Measurements from ENCODE around the gene MTRR.
"Not testable (repeated sequence)": the region's sequence is repeated elsewhere in the genome, so short reads cannot be mapped to it uniquely, and the experiment has no call there.

Gene MTRR

DNA sequence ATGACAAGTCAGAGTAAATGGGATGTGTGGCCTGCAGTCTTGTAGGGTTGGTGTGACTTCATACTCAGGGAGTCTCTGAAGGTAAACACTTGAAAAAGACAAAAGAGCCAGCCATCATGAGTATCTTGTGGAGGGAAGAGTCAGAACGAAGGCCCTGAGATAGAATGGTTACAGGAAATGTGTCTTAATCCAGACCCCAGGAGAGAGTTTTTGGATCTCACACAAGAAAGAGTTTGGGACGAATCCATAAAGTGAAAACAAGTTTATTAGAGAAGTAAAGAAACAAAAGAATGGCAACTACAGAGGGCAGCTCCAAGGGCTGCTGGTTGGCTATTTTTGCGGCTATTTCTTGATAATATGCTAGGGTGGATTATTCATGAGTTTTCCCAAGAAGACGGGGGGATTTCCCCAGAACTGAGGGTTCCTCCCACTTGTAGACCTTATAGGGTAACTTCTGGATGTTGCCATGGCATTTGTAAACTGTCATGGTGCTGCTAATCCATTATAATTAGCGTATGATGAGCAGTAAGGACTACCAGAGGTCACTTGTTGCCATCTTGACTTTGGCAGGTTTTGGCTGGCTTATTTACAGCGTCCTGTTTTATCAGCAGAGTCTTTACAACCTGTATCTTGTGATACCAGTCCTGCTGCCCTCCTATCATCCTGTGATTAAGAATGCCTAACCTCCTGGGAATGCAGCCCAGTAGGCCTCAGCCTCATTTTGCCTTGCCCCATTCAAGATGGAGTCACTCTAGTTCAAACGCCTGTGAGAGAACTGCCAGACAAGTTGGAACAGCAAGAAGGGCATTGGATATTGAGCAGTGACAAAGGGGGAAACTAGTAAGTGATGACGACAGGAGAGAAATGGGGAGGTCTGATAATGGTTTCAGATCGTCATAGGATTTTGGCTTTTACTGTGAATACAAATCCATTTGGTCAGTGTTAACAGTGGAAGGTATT is 34.0 kb downstream of the MTRR start:
- DNase-seq: no peak

DNA sequence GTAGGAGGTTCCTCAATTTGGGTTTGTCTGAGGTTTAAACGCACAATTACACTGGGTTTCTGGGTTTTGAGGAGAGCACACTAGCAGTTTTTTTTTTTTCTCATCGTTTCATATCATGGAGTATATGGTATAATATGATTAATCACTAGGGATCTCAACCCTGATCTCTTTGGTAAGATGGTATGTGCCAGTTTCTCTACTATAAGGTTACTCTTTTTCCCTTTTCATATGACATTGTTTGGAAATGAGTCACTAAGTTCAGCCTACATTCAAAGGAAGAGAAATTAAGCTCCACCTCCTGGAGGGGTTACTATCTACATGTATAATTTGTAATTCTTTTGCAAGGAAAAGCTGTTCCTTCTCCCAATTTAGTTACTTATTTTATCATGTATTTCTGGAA is 35.2 kb downstream of the MTRR start:
- DNase-seq: no peak

DNA sequence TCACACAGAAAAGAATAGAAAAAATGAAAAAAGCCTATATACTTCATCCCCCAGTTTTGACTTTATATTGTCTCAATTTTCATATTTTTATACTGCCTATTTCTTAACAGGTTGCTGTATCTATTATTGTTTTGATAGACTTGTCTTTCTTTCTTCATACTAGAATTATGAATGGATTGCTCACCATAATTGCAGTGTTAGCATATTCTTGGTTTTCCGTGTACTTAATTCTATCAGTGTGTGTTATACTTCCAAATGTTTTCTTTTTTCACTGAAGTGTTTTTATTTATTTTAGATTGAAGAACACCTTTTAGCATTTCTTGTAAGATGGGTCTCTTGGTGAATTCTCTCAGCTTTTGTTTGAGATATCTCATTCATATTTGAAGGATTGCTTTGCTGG is 38.7 kb downstream of the MTRR start:
- DNase-seq: no peak

DNA sequence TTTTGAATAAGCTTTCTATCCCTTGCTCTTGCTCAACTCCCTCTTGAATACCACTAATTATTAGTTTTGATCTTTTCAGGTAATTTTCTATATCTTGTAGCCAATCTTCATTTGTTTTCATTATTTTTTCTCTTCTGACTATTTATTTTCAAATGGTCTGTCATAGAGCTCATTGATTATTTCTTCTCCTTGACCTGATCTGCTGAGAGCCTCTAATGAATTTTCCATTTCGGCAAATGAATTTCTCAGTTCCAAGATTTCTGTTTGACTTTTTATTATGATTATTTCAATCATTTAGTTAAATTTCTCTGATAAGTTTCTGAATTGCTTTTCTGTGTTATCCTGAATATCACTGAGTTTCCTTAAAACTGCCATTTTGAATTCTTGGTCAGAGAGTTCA is 39.4 kb downstream of the MTRR start:
- no peak for DNase-seq

DNA sequence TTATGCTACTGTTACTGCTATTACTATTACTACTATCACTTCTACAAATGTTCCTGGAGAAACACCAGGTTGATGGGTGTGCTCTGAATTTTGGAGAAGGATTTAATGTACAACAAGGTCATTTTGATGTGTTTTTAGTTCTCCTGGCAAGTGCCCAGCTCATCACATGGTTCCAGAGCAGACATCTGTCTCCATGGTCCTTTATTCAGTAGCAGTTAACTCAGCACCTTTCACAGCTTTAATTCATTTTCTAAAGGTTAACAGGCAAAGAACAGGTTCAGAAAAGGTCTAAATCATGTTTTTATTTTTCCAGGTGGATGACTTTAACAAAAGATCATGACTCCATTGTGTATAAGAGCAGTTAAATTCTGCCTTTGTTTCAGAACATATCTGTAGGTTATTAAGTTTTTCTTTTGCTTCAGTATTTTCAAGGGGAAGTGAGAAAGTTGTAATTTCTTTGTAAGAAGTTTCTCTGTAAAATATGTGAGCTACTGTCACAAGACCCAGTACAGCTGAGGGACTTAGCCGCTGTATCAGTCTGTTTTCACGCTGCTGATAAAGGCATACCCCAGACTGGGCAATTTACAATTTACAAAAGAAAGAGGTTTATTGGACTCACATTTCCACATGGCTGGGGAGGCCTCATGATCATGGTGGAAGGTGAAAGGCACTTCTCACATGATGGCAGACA is 41.9 kb downstream of the MTRR start:
- DNase-seq: no peak

DNA sequence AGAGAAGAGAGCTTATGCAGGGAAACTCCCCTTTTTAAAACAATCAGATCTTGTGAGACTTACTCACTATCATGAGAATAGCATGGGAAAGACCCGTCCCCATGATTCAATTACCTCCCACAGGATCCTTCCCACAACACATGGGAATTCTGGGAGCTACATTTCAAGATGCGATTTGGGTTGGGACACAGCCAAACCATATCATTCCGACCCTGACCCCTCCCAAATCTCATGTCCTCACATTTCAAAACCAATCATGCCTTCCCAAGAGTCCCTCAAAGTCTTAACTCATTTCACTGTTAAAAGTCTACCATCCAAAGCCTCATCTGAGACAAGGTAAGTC is 42.5 kb downstream of the MTRR start:
- not testable (repeated sequence) for DNase-seq

DNA sequence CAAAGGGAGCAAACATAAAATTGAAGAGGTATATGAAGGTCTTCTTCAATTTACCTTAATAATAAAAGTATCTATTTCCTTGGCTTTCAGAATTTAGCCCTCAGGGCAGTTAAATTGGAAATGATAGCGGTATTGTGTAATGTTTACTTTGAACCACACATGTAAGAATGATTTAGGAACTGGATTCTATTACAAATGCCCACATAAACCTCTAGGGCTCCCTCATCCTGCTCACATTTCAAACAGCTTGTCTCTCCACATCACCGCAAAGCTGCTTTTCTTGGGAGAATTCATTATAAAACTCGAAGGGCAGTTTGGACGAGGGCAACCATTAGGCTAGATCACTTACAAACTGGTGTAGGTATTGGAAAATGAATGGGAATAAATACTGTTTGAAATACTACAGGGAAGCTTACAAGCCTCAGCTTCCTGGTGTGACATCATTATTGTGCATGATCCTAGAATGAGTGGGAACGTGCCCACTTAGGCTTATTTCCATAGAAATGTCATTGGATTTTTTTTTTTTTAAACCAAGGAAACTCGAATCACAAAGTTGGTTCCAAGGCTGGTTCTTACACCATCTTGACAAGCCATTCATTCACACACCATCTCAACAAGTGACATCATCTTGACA is 47.3 kb downstream of the MTRR start:
- no peak for DNase-seq

DNA sequence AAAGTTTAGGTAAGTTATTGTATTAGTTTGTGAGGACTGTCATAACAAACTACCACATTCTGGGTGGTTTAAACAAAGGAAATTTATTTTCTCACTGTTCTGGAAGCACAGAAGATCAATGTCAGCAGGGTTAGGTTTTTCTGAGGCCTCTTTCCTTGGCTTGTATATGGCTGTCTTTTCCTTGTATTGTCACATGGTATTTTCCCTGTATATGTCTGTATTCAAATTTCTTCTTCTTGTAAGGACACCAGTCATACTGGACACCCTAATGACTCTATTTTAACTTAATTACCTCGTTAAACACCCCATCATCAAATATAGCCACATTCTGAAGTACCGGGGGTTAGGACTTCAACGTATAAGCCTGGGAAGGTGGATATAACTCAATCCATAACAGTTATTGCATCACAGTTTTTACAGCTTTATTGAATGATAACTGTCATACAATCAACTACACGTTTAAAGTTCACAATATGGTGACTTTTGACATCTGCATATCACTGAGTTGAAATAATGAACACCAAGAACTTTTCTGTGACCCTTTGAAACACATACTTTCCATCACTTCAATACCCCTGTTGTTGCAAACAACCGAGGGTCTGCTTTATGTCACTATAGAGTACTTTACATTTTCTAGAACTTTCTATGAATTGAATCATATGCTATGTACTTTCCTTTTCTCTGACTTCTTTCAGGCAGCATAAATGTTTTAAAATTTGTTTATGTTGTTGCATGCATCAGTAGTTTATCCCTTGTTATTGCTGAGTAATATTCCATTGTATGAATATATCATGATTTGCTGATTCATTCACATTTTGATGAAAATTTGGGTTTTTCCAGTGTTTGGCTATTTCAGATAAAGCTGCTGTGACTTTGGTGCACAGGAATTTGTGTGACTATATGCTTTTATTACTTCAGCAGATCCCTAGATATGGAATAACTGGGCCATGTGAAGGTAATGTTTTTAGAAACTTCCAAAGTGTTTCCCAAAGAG is 48.5 kb downstream of the MTRR start:
- no peak for DNase-seq

DNA sequence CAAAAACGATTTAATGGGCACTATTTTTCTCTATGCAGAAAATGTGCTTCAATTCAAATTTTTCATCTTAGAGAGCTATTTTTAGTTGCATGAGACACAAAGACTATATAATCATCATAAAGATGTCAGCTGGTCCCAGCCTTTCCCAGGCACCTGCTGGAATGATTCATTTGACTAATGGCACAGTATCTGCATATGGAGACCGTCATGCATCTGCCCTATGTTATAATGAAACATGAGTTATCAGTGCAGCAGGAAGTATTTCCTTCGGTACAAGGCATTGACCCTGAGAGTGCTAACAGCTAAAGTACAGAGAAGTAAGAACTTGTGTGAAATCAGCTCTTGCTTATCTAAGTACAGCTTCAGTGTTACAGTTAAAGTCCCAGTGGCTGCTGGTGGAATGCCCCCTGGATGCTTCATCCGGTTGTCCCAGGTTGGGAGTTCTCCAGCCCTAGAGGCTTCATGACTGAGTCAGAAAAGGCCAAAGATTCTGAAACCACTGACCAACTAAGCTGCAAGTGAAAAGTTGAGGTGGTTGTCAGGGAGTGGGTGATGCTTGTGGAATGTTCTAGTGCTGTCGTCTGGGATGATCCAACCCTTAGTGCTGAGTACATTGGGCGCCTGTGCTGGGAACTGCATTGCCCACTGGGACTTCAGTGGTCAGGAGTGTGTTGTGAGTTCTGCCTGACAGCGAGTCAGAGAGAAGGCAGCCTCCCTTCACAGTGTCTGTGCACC is 57.2 kb downstream of the MTRR start:
- DNase-seq: peak; percentile 17

DNA sequence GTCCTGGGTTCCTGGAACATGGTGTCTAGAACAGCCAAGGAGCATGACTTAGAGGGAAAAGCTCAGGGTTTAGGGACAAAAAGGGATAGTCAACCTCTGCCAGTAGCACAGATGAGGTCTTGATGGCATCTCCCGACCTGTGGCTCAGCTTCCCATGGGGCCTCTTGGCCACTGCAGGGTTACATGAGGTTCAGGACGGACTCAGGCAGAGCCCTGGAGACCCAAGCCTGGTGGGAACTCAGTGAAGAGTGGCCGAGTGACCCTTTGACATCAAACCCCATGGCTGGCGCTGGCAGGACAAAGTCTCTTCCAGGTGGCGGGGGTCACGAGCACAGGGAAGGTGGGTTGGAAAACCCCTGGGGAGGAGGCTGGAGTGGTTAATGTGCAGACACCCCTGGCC is 57.8 kb downstream of the MTRR start:
- DNase-seq: no peak

DNA sequence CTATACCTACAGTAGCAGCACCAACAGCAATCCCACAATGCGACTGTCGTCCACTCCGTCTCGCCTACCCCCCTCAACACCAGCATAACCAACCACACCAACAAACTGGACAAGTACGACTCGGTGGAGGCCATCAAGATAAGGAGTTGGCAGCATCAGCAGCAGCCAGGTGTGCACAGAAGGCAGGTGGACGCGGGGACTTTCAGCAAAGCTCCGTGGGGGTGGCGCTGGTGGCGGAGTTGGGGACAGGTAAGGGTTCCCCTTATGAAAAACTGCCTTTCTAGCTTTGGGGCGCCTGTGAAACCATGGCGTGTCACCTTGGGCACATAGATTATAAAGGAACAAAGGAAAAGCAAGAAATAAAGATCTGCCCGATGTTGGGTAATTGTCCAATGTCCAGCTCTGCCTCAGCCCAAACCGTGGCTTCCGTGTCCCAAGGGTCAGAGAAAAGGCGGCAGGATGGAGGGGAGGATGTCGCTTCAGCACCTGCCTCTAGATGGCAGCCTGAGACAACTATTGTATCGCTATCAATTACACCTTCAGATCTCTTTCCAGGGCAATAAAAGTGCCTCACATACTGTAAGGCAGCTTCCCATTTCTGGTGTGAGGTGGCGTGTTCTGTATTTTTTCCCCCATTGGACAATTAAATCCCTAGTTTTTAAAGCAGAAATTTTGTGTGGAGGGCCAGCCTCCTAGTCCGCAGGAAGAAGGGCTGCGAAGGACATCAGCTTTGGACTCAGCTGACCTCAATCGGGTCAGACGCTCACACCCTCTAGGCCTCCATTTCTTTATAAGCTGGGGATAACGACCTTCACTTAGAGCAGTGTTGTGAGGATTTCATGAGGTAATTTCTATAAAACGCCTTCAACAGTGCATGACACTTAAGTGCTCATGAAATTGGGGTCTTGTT is 58.8 kb downstream of the MTRR start:
- no peak for DNase-seq

DNA sequence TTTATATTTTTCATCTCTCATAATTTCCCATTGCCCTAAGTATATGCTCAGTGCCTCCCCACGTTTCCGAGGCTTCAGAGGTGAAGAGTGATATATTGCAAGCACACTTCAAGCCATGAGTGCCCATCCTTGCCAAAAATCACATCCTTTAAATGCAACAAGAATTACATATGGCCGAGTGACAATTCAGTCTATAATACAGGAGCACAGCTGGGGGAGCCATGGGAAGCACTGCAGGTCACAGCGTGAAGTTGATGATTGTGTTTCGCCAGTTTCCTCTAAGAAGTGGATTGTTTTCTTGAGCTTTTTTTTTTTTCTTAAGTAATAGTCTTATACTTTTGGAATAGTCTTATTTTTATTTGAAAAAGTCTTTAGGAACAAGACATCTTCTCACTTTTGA is 61.1 kb downstream of the MTRR start:
- DNase-seq: no peak

DNA sequence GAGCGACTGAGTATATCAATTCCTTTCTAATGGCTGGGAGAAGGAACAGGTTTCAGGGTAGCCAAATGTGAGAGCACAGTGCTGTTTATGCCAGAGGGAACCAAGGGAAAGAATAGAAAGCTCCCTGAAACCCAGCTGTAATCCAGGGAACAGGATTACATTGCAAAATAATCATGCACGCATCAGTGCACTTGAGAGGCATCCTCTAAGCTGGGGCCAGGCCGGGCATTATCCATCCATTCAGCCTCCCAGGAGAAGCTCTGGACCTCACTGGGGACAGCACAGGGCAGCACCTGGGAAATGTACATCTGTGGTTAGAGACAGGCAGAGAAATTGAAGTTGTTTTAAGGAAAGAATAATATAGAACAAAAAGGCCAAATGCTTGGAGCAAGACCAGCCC is 72.7 kb downstream of the MTRR start:
- no peak for DNase-seq

DNA sequence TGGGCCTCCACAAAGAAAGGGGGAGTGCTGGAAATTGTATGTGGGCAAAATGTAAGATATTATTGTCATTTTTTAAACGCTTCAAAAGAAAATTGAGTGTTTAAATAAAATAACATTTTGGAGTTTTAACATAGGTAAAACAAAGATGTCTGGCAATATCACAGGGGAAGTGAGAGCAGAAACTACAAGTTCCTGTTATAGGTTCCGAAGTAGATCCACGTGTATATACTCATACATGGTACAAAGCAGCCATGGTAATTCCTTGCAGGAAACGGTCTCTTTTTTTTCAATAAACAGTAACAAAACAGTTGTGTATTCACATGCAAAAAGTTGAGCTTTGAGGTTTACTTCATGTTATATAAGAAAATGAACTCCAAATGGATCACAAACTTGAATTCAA is 78.4 kb downstream of the MTRR start:
- no peak for DNase-seq
